SKM-1 (cell line): Measurements from ENCODE around the gene PPP1R14C.

Experiments used
- DNase-seq: peaks from one replicate; lab custom pipeline; 2025; ENCODE audit not compliant: unreplicated experiment; lab: John Stamatoyannopoulos, UW

The PPP1R14C gene, protein sequence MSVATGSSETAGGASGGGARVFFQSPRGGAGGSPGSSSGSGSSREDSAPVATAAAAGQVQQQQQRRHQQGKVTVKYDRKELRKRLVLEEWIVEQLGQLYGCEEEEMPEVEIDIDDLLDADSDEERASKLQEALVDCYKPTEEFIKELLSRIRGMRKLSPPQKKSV

DNA sequence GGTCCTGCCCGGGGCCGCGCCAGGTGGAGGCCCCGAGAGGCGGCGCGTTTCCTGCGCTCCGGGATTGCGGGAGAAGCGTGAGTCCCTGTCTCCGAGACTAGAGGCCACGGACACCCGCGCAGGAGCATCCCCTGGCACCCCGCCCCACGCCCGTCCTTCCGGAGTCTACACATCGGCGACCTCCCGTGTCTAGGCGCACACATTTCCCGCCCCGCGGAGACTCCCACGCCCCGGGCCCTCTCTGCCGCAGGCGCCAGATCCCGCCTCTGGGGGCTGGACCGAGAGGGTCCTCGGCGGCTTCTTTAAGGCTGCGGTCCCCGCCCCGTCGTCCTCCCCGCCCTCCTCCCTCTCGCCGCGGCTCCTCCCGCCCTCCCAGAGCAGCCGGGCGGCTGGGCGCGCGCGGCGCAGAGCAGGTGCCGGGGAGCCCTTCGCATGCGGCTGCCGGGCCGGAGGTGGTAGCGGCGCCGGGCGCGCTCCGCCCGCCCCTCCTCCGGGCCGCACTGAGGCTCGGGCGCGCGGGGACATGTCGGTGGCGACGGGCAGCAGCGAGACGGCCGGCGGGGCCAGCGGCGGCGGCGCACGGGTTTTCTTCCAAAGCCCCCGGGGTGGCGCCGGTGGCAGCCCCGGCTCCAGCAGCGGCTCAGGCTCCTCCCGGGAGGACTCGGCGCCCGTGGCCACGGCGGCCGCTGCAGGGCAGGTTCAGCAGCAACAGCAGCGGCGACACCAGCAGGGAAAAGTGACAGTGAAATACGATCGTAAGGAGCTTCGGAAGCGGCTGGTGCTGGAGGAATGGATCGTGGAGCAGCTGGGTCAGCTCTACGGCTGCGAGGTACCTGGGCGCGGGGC, at the start of gene PPP1R14C:
PPP1R14C (plus strand) TSS at position 375 of the 846 bp plus-strand sequence; CDS start at position 524, 149 bp downstream.
- peak; percentile 24 for DNase-seq

DNA sequence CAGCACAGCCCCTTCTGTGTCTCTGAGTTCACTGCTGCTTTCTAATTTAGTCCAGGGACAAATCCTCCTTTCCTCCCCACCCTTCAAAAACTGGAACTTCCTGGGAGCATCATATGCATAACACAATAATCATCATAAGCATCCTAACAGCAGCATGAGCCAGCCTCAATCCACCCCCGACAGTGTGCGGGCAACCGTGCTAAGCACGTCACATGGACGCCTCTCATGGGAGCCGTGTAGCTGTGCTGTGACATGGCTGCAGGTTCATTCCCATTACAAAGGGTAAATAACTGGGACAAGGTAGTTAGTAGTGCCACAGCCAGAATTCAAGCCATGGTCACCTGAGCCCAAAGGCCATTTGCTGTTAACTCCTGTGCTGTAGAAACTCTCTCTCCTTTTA, 49.4 kb upstream of the PPP1R14C start:
- DNase-seq: no peak

DNA sequence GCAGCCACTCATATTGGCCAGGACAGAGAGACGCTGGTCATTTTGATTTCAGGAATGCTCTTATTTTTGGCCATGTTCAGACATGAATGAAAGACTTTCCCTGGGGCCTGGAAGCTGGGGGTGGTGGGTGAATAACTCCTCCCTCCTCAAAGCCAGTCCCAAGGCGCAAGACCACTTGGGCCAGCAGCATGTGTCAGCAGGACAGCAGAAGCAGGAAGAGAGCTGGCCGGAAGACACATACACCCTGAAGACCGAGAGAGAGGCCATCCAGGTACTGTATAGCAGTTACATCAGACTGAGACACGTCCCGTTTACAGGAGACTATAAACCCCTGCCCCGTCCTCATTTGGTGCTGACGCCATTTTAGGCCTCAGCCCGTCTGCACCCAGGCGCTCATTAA, 44.7 kb upstream of the PPP1R14C start:
- DNase-seq: no peak

DNA sequence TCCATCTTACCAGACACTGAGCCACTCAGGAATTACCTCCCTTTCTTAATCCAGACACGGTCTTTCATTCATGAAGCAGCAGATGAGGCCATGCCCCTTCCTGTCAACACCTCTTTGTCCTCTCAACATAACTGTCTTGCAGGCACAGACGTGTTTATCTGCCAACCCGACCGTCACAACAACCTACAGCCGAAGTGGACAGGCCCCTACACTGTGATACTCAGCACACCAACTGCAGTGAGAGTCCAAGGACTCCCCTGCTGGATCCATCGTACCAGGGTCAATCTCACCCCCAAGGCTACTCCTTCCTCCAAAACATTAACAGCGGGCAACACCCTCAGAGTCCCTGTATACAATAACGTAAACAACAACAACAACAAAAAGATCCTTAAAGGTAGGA, 43.3 kb upstream of the PPP1R14C start:
- DNase-seq: no peak

DNA sequence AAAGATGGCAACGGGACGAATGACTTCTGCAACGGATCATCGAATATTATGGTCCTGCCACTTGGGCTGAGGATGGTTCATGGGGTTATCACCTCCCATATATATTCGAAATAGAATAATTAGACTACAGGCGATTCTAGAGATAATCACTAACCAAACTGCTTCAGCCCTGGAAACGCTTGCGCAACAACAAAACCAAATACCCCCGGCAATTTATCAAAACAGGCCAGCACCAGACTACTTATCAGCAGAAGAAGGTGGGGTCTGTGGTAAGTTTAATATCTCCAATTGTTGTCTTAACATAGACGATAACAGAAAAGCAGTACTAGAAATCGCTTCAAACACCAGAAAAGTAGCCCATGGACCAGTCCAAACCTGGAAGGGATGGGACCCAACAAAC, 42.9 kb upstream of the PPP1R14C start:
- no peak for DNase-seq

DNA sequence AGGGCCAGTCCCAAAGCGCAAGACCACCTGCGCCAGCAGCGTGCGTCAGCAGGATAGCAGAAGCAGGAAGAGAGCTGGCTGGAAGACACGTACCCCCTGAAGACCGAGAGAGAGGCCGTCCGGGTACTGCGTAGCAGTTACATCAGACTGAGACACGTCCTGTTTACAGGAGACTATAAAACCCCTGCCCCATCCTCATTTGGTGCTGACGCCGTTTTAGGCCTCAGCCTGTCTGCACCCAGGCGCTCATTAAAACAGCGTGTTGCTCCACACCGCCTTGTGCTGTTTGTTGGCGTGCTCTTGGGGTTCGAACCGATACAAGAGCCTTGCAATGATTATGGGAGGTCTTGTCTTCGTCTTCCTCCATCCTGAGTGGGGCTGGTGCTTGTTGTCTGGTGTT, 42.1 kb upstream of the PPP1R14C start:
- no peak for DNase-seq

DNA sequence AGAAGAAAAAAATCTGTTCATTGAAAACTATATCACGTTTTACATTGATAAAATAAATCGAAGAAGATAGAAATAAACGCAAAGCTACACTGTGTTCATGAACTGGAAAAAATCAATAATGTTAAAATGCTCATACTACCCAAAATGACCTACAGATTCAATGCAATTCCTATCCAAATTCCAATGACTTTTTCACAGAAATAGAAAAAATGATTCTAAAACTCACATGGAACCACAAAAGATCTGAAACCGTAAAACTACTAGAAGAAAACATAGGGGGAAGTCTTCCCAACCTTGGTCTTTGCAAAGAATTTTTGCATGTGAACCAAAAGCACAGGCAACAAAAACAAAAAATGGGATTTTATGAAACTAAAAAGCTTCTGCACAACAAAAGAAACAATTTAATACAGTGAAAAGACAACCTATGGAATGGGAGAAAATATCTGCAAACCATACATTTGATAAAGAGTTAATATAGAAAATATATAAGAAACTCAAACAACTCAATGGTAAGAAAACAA, 40.0 kb upstream of the PPP1R14C start:
- no peak for DNase-seq

DNA sequence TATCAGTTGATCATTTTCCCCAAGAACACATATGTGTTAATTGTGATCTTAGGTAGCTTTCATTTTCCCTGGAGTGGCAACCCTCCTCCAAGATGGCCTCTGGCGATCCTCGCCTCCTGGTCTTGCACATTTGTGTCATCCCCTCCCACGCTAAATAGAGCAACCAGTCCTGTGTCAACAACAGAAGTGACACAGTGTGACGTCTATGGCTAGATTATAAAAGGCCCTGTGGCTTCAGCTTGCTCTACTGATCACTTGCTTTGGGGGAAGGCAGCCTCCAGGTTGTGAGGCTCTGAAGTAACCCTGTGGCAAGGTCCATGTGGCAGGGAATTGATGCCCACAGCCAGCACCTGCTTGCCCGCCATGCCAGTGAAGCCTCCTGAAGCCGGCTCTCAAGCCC, 30.6 kb upstream of the PPP1R14C start:
- DNase-seq: no peak

DNA sequence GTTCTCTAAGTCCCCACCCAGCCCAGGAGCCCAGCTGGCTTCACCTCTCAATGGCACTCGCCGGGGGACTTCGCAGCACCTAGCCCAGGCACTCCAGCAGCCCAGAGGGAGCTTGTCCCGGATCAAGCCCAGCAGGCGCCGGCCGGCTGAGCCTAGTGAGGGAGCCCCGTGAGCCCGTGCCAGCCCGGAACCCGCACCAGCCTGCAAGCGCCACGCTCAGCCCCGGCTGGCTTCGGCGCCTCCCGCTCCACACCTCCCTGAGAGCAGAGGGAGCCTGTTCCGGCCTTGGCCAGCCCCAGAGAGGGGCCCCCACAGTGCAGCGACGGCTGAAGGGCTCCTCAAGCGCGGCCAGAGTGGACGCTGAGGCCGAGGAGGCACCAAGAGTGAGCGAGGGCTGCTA, 27.1 kb upstream of the PPP1R14C start:
- DNase-seq: no peak

DNA sequence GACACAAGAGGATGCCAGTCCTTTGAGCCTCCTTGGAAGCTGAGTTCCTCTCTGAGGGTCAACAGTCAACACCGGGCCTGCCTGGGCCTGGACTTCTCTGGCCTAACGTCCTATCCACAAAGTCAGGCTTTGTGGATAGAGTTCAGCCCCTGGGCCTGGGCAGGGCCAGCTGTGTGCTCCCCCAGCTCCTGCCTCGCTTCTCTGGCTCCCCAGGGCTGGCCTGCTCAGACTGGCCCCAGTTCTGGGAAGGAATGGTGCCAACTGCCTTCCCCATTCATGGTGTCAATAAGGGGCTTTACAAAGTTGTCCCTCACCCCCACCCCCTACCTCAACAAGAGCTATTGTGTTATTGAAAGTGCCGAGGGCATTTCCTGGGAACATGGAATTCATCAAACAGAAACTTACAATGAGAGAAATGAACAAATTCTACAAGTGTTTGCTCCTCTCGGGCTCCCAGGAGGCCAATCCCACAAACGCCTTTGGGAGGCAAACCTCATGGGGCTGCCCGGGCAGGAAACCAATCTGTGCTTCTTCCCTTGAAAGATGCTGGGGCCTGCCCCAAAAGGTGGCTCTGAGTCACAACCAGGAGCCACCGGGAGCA, 26.5 kb upstream of the PPP1R14C start:
- no peak for DNase-seq

DNA sequence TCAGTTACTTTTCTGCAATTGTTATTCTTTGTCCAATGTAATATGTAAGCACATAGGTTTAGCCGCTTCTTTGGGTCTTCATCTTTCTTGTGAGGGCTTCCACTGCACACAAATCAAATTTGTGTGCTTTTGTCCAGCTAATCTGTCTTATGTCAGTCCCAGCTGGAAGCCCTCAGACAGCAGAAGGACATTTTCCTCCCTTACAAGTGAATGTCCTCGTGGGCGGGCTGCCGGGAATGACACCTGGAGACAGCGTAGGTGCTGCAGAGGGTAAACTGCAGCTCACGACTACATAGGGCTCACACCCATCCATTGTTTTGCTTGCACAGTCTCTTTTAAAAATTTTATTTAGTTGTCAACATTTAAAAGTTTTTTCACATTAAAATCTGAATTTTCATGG, 24.6 kb upstream of the PPP1R14C start:
- DNase-seq: no peak

DNA sequence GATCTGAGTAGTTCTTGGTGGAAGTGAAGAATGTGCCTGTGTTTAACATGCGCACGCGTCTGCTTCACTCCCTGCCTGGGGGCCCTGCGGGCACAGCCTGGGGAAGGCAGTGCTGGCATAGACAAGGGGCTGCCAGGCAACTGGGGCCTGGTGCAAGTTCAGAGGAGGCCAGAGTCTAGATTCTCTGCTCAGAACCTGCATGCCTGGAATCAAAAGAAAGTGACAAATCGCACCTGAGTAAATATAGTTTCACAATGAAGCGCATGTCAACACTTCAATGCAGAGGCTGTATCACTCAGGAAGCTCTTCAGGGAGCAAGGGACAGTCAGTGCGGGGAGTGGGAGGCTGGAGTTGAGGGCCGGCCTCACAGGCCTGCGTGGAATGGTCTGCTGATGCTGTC, 24.2 kb upstream of the PPP1R14C start:
- DNase-seq: no peak

DNA sequence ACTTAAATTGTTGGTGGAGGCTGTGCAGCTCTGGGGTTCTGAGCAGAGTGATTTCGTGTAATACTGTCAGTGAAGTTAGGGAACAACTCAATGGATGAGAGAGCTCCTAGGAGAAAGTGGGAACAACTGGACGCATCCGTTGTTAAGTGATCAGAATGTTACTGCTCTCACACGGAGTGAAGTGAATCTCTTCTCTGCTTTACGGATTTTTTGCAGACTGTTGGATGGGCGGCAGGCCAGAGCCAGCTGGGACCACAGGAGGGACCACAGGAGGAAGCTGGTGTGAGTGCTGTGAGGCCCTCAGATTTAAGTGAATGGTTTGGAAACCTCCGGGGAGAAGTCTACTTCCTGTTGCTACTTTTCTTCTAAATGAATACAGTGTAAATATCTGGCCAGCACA, 23.7 kb upstream of the PPP1R14C start:
- DNase-seq: peak; percentile 58

DNA sequence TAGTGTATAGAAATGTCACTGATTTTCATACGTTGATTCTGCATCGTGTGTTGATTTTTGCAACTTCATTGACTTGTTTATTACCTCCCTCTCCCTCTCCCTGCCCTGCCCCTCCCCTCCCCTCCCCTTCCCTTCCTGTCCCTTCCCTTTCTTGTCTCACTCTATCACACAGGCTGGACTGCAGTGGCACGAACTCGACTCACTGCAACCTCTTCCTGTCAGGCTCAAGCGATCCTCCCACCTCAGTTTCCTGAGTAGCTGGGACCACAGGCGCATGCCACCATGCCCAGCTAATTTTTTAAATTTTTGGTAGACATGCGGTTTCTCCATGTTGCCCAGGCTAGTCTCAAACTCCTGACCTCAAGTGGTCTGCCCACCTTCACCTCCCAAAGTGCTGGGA, 19.2 kb upstream of the PPP1R14C start:
- DNase-seq: no peak

DNA sequence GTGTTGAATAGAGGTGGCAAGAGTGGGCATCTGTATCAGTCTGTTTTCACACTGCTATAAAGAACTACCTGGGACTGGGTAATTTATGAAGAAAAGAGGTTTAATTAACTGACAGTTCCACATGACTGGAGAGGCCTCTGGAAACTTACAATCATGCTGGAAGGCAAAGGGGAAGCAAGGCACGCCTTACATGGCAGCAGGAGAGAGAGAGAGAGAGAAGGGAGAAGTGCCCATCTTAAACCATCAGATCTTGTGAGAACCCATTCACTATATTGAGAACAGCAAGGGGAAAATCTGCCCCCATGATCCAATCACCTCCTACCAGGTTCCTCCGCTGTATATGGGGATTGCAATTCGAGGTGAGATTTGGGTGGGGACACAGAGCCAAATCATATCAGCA, 18.6 kb upstream of the PPP1R14C start:
- DNase-seq: no peak

DNA sequence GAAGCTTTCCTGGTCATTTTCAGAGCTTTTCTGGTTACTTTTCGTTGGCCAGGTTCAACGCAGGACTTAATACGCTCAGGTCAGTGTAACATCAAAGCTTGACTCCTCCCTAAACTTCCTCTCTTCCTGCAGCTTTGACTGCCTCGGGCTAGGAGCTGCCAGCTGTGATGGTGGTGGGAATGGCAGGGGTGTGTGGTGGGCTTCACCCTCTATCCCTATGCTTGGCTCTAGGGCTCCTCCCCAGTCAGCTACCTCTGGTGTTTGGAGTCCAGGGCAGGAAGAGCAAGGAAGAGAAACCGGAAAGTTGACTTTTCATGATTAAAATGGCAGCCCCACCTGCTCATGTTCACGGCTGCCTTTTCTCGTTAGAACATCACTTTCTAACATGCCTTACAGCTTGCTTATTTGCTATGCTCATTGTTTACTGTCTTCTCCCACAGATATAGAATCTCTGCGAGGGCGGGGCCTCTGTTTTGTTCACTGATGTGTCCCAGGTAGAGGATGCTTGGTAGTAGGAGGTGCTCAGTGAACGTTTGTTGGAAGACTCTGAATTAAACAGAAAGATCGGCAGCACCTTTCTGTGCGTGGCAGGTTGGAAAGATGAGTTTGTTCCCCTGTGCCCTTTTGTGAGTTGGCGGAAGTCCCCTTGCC, 16.1 kb upstream of the PPP1R14C start:
- no peak for DNase-seq

DNA sequence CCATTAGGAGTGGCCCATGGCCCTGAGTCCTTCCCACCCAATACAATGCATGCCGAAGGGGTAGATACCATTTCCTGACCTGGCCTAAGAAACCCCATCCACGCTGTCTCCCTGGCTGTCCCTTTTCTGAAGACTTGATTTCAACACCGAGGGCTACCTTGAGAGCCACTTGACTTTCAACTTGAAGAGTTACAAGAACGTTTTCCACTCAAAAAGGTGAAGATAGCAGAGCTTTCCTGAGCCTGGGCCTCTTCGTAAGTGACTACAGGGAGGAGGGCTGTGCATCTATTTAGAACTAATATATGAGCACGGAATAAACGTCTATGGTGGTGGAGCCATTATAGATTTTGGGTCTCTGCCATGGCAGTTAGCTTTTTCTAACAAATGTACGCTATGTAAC, 14.4 kb upstream of the PPP1R14C start:
- no peak for DNase-seq

DNA sequence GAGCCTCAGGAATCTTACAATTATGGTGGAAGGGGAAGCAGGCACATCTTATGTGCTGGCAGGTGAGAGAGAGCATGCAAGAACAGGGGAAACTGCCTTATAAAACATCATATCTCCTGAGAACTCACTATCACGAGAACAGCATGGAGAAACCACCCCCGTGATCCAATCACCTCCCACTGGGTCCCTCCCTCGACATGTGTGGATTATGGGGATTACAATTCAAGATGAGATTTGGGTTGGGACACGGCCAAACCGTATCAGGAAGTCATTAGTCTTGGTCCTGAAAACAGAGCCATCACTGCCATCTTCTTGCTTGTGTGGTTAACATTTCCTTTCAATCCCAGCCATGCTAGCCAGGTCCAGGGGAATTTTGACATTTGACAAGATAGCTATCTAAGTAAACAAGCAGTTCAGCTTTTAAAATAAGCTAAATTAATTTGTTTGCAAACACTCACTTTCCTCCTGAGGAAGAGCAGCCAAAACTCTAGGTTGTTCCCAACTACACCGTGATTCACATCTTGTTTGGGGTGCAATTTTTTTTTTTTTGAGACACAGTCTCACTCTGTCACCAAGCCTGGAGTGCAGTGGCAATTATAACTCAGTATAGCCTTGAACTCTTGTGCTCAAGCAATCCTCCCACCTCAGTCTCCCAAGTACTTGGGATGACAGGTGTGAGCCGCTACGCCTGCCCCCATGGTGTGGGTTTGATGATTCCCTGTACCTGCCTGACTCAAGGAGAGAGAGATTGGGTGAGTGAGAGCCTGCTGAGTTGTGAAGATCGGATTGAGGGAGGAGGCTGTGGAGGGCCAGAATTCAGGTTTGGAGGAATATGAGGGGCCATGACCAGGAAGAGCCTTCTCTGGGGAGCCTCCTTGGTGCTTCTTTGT, 13.0 kb upstream of the PPP1R14C start:
- no peak for DNase-seq

DNA sequence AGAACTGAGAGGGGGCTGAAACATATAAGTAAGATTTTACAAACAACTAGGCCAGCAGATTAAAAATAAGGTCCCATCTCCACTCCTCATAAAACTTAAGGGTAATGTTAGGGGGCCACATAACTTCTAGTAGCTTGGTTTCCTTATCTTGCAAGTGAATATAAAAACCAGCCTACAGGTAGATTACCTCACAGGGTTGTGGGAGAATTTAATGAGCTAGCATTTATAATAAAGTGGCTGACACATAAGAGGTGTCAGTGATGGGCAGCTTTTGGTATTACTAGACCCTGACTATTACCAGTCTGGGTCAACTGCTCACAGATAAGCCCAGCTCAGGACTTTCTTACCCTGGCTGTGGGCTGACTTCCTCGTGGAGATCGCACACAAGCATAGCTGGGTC, 9.2 kb upstream of the PPP1R14C start:
- no peak for DNase-seq

DNA sequence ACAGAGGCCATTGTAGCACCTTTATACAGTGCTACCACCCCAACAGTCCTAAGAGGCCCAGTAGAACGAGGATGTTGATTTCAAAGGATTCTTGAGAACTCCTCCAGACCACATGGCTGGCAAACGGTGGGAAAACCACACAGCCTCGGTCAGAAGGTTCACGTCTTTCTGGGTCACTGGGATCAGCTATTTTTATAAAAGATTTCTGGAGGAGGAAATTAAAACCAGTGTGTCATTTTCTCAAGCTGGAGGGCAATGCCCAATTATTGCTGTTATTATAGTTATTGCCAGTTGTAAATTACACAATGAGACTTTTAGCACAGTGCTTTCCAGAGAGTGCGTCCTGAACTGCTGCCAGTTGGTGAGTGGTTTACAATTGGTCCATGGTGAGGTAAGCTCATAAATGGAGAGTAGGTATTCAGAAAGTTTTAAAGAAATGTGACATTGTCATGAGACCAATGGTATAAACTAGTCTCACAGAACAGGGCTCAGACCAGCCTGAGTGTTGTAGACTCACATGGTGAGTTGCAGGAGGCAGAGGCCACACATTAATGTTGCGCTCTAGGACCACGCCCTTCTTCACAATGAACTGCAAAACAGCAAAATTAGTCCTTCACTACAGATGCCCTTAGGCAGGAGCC, 8.4 kb upstream of the PPP1R14C start:
- no peak for DNase-seq
